Measurements from ENCODE around the gene CDRT4. TPM values are rescaled to one million over a fixed set of nuclear protein-coding genes. Genes with fewer than 3 reads are reported as not detected.
"Not testable (repeated sequence)": the region's sequence is repeated elsewhere in the genome, so short reads cannot be mapped to it uniquely, and the experiment has no call there.

The CDRT4 gene
- polyA plus RNA-seq (ENCODE audit: insufficient read length) = 12.7 TPM
- long read RNA-seq, donor 1, partial matches to known transcripts = 0 of 2 reads
- long read RNA-seq, donor 1, other reads (novel, unspliced or antisense) = 0 of 2 reads
- long read RNA-seq, donor 2, partial matches to known transcripts = 0 of 1 reads
- long read RNA-seq, donor 2, other reads (novel, unspliced or antisense) = 0 of 1 reads
- long read RNA-seq, donor 3, partial matches to known transcripts = 0 of 2 reads
- long read RNA-seq, donor 3, other reads (novel, unspliced or antisense) = 0 of 2 reads
- long read RNA-seq, donor 4 = 0 reads
- long read RNA-seq, donor 5, partial matches to known transcripts = 0 of 1 reads
- long read RNA-seq, donor 5, other reads (novel, unspliced or antisense) = 0 of 1 reads
- long read RNA-seq, donor 6 = 0 reads
- long read RNA-seq, donor 7, transcript CDRT4-203 (3 exons, 632 nt) = major isoform, 7 of 7 reads
- long read RNA-seq, donor 7, partial matches to known transcripts = 0 of 7 reads
- long read RNA-seq, donor 7, other reads (novel, unspliced or antisense) = 0 of 7 reads
- long read RNA-seq, donor 8, partial matches to known transcripts = 0 of 1 reads
- long read RNA-seq, donor 8, other reads (novel, unspliced or antisense) = 0 of 1 reads

DNA sequence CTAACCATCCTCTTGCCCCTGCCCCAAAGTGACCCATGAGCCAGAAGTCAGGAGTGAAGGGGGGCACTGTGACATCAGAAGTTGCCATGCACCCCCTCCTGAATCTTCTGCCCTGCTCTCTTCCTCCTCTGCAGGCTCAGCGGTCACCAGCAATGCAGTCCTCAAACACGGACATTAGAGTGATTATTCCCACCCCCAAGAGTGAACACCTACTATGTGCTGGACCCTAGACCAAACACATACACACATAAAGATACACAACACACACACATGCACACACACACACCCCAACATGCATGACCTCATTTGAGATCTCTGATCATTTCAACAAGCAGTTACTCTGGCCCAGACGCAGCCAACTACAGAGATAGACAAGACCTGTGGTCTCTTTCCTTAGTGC is at the start of gene CDRT4:
CDRT4 (minus strand) TSS at position 30 of the 400 bp plus-strand sequence. CDS start 27,383 bp downstream, outside the sequence.
- DNase-seq = no peak

DNA sequence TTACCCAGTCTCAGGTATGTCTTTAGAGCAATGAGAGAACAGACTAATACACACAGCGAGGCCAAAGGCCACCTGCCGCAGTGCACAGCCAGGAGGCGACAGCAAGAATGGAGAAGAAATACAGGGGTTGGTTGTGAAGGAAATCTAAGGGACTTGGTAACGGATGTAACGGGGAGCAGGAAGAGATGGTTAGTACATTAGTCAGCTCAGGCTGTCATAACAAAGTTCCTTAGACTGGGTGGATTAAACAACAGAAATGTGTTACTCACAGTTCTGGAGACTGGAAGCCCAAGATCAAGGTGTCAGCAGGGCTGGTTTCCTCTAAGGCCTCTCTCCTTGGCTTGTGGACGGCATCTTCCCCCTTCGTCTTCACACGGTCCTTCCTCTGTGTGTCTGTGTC is 48.7 kb upstream of the CDRT4 start:
- no peak for DNase-seq

DNA sequence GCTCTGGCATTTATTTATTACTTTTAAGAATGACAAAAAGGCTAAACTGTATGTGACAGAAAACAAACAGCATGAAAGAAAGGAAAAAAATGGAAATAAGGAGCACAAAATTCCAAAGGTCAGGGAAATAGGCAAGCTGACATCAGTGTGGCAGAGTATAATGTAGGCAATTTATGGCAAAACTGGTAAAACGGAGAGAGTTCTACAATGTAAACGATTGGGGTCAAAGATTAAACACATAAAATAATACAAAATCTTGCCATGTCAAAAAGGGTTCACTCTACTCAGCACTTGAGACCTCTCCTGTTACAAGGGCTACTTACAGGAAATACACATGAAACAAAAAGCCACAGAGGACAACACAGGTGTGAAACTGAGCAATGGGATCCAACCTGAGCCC is 47.0 kb upstream of the CDRT4 start:
- no peak for DNase-seq

DNA sequence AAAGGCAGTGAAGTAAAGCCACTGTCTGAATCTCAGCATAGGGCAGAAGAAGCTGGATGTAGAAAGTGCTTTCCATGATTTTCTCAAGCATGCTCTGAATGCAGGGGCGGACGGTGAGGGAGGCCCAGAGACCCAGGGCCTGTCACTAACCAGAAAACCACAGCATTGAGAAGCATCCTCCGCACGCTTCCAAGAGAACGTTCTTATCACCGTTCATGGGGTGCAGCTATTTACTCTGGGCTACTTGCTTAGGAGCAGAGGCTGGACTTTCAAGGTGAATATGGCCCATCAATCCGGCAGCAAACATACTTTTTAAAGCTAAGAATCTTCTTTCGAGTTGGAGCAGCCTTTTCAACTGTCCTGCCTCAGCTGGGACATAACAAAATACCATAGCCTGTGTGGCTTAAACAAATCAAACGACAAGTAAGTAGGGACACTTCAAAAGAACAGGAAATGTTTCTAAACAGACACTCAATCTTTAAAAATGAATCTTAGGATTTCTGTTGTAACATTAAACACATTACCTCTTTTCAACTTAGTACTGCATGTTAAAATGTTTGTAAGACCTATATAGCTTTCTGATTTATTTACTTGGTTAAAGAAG is 46.5 kb upstream of the CDRT4 start:
- no peak for DNase-seq

DNA sequence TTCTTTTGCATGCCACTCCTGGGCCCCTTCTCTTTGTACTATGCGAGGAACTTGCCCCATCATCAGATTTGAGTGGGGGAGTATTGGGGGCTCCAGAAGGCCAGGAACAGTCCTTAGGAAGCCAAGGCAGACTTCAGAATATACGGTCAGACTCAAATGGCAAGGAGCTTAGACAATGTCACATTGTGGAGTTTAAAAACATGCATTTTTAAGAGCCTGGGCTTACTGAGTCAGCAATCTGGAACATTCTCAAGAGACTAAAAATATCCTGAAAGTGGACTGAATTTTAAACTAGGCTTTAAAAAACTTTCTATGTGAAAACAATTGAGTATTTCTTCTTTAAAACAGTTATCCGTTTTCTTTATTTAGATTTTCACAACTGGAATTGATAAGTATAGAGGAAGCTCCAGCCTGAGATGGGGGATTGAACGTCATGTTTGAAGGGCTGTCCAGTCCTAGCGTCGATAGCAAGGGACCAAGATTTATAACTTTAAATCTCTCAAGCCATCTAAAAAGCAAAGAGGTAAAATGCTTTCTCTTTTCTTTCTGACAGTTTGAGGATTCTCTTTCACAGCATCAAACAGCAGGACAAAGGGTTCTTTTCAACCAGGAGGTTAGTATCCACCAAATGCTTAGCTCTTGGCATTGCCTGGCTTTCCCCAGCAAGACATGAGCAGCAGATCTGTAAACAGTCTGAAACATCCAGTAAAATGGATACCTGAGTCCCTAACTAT is 45.8 kb upstream of the CDRT4 start:
- DNase-seq = no peak

DNA sequence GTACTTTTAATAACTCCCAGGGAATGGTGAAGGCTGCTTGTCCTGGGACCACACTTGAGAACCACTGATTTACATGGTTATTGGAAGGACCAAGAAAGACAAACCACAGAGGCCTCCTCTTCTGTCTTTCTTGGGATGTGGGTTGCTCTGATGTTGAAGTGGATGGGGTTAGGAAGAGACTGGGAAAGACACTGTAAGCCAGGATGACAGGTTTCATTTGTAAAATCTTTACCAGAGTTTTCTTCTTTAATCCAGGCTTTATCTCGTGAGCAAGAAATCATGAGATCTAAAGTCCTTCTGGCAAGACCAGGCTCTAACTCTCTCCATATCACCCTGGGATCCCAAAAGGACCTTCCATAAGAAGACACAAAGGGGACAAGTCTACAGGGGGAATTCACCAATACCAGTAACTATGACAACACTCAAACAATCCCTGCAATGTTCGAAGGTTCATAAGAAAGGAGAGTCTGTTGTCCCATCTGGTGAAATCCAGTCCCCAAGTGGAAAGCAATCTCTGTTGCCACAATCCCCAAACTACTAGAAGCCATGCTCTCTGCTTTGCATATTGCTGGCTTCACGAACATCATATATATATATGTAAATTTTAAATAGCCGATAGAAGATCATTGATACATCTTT is 44.8 kb upstream of the CDRT4 start:
- DNase-seq = no peak

DNA sequence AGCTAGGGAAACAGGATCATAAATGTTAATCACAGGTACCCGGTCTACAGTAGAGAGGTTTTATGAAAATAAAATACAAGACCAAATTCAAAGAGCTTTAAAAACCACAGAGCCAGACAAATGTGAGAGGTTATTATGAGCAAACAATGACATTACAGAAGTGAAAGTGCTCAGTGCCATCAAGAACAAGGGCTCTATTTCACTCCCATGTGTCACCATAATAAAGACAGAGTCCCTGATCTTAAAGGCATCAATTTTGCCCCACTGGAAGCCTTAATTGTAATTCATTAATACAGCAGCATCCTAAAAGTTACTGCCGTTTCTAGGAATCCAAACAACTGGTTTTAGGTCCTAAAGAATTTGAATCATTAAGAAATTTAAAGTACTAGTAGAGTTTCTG is 43.7 kb upstream of the CDRT4 start:
- DNase-seq = no peak

DNA sequence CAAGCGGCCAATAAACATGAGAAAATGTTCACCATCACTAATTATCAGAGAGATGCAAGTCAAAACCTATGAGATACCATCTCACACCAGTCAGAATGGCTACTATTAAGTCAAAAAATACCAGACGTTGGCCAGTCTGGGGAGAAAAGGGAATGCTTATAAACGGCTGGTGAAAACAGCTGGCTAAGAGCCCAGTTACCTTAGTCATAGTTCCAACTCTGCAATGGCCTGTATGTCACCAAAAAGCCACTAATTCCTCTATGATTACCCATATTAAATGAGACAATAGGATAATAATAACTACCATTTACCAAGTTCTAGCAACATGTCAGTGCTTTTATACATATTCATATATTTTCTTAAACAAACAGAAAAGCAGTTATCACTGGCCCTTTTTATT is 42.9 kb upstream of the CDRT4 start:
- DNase-seq = no peak

DNA sequence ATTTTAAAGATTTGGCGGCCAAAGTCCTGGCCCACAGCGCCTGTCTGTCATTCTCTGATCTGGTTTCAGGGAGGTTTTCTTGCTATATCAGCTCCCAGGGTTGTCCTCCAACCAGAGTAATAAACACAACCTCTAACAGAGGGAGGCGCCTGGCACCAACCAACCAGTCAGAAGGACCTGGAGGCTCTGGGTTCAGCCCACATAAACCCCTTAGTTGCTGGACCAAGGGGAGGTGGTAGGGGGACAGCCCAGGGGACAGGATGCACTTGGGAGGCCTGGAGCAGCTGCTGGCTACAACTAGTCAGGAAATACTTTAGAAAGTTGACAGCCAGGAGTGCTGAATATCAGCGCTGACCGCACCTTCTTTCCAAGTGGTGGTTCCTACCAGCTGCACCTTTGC is 41.7 kb upstream of the CDRT4 start:
- no peak for DNase-seq

DNA sequence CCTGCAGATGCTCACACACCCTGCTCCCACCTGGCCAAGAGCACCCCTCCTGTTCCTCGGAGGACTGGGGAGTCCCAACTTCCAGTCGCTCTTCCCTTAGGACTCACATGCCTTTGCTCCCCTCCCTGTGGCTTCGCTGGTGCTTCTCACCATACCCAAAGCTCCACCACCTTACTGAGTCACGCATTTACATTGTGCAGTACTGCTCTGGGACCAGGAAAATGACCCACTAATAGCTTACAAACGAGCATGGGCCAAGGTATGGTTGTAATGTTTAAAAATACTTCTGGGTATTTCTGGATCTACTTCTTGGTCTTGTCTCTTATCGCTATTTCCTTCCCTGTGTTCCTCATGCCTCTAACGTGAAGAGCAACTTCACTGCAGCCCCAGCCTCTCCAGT is 41.0 kb upstream of the CDRT4 start:
- no peak for DNase-seq

DNA sequence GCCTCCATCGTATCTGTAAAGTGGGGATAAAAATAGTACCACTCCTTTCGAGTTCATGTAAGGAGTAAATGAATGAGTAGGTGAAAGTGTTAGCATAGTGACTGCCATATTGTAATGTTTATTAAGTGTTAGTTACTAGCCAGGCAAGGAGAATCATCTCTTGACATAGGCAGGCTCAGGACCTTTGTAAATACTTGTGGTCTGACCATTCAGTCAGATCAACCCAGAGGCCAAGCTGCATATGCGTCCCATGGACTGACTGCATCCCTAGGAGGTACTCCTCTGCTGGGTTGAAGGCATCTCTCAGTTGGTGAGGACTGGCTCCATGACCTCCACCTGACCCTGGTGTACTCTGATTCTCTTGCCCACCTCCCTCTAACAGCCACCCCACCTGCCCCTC is 40.5 kb upstream of the CDRT4 start:
- no peak for DNase-seq

DNA sequence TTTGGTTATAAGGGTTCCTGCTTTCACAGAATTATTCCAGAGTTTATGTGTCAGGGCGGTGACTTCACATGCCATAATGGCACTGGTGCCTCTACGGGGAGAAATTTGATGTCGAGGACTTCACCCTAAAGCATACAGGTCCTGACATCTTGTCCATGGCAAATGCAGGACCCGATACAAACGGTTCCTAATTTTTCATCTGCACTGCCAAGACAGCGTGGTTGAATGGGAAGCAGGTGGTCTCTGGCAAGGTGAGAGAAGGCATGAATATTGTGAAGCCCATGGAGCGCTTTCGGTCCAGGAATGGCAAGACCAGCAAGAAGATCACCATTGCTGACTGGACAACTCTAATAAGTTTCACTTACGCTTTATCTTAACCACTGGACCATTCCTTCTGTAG is 39.6 kb upstream of the CDRT4 start:
- DNase-seq = no peak

DNA sequence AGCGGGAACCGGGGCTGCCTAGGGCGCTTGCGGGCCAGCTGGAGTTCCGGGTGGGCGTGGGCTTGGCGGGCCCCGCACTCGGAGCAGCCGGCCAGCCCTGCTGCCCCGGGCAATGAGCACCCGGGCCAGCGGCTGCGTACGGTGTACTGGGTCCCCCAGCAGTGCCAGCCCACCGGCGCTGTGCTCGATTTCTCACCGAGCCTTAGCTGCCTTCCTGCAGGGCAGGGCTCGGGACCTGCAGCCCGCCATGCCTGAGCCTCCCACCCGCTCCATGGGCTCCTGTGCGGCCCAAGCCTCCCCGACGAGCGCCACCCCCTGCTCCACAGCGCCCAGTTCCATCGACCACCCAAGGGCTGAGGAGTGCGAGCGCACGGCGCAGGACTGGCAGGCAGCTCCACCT is 38.3 kb upstream of the CDRT4 start:
- not testable (repeated sequence) for DNase-seq

DNA sequence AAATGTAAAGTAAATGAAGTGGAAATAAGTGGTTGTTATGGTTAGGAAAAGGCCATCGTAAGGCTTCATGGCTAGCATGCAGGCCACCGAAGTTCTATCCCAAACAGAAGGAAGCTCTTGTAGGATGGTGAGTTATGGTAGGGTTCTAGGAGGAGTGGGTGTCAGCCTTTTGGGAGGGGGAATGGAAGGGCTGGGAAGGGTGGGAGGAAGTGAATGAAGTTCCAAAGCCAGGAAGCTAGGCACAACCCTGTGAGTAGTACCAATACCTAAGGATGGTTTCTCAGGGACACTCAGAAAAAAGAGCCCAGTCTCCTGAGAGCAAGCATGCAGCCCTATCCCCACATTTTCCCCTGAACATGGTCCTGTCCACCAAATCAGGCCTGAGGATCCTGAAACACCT is 36.3 kb upstream of the CDRT4 start:
- no peak for DNase-seq

DNA sequence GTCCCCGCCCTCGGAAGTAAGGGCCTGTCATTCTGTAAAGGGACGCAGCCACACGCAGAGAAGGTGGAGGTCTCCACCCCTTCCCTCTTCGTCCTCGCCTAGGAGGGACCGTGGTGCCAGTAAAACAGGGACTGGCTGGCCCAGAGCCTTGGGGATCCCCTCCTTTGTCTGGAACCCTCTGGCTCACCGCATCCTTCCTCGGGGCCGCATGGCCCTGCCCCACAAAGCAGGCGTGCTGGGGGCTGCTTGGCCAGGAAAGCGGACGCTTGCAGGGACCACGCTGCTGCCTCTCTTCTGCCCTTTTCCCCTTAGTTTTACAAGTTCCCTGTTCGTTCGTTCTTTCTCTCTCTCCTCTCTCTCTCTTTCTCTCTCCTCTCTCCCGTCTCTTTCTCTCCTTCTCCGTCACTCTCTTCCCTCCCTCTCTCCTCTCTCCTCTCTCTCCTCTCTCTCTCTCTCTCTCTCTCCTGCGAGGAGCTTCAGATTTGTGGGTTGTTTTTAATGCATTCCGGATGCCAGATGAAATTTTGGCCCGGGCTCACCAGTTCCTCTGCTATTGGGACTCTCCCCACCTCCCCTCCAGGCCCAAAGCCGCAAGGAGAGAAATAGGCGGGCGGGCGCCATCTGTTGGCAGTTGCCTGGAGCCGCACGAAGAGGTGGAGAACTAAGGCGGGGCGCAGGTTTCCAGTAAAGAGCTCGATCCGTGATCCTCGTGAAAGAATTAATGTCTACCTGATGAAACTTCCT is 35.1 kb upstream of the CDRT4 start:
- DNase-seq = peak; percentile 89

DNA sequence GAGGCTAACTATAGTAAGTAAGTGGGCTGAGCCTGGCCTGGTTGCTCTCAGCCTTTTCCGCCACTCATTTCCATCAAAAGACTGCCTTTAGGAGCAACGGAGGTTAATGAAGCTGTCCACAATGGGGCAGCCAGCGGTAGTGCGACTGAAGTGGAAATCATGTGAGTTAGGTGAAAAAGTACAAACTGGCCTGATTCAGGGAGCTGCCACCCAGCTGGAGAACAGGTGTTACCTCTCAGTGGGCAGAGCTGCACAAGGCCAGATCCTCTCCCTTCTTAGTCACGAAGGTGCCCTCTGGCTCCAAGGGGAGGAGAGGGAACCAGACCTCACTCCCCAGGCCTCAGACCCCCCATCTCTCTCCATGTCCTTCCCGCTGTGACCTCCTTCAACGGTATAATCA is 34.4 kb upstream of the CDRT4 start:
- DNase-seq = no peak

DNA sequence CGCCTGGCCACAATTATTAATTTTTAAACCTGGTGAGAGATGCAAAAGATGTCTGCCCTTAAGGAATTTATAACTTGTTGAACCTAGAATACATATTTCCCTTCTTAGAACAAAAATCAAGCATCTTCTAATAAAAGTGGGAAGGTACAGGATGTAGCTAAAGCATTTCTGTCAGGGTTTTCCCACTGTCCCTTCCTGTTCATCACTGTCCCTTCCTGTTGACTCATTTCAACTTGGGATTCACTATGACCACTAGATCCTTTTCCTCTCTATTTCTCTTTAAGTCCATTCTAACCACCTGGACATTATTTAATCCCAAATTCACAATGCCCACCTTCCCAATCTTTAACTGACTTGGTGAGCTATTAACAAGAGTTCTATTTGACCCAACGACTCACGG is 33.9 kb upstream of the CDRT4 start:
- DNase-seq = no peak

DNA sequence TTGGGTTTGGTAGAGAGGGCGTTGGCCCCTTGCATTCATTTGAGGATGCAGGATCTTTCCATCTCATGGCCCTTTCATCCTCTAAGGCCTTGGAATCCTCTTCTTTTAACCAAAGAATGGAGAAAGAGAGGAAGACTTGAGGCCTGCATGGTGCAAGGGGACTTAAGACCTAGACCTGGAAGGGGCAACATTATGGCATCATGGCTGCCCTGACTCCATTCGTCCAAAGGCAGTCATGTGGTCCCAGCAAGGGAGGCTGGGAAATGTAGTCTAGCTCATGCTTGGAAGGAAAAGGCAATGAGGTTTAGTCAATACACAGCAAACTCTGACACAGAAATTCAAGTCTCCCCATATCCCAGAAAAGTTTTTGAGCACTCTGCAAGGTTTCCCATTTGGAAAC is 30.7 kb upstream of the CDRT4 start:
- DNase-seq = no peak

DNA sequence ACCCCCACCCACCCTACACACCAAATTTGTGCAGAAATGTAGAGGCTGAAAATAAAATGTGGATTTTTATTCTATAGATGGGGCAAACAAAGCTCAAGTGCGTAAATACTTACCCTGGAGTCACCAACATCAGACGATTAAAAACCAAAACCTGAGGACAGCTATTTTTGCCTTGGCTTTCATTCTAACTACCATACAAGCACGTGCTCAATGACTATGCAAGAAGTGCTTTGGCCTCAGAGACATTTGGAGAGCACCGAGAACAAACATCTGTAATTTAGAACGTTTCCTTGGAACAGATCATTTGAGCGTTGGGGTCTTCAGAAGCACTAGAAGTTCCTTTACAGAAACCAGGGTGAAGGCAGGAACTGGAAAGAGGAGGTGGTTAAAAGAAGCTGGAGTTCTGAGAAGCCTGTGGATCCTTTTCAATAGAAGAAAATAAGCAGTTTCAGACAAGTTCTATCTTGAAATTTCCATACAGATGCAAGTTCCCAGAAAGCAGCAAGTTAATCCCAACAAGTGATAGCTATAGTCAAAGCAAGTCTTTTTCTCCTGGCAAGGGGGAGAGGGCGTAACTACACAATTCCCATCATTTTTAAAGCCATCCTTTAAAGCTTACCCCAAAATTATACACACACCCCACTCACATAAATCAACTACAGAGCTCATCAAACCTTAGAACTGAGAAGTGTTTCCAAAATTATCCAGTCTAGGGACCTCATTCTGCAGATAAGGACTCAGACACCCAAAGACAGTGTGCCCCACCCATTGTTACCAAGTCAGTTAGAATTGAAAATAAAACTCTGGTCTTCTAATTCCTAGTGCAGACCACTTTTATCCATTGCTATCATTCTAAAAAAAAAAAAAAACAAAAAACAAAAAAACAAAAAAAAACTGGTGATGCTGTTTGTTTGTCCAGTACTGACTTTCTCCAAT is 29.6 kb upstream of the CDRT4 start:
- no peak for DNase-seq

DNA sequence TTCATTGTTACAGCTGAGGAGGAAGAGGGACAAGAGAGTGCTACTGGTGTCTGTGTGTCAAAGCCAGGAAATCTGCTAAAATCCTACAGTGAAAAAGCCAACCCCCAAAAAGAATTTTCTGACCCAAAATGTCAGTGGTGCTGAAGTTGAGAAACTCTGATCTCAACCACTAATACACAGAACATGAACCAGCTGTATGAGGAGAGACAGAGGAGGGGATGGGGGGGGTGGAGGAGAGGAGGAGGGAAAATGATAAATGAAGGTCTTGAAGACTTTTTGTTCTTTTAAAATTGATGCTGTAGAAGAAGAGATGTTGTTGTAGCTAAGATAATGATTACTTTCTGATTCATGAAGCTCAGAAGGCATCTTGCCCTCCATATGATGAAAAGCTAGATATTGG is 27.4 kb upstream of the CDRT4 start:
- DNase-seq = no peak

DNA sequence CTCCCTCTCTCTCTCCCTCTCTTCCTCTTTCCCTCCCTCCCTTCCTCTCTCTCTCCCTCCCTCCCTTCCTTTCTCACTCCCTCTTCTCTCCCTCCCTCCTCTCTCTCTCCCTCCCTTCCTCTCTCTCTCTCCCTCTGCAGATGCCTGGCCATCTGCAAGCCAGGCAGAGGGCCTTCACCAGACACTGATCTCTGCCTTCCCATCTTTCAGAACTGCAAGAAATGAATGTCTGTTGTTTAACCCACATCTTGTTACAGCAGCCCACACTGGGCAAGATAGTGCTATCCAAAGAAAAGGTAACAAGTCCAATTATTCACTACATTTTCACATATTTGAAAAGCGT is 26.2 kb upstream of the CDRT4 start:
- DNase-seq = no peak

All from left kidney (tissue), 8 donors.